Measurements from ENCODE around the gene RPS5. TPM values are rescaled to one million over a fixed set of nuclear protein-coding genes. Genes with fewer than 3 reads are reported as not detected.

RPS5 gene
- total and polyA plus RNA-seq, 9 of the 15 experiments (the other 6 are each of a cell fraction or from before 2014, with no cell fraction given) = 1,228 to 3,570 (median 2,484) TPM

DNA sequence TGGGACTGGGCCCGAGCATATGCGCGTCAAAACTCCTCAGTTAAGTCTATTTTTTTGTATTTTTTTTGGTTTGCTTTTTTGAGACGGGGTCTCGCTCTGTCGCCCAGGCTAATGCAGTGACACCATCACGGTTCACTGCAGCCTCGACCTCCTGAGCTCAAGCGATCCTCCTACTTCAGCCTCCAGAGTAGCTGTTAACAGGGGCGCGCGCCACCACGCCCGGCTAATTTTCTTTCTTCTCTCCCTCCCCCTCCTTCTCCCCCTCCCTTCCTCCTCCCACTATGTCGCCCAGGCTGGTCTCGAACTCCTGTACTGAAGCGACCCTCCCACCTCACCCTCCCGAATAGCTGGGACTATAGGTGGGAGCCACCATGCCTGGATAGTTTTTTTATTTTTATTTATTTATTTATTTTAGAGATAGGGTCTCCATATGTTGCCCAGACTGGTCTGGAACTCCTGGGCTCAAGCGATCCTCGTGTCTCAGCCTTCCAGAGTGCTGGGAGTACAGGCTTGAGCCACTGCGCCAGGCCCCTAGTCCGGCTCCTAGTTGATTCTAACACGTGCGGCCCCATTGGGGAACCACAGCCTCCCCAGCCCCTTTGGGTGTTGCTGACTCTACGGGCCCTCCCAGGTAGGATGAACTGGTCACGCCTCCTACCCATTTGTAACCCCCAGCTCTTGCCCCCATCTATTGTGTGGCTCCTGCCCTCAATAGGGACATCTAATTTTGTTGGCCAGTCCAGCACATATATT lies 5.4 kb upstream of the RPS5 start (continued):
- no peak for TF ChIP-seq HNRNPUL1 (IDR thresholded peaks at IDR 0.05; ENCODE audit: low read length)
- no peak for TF ChIP-seq MAFG (tag; conservative IDR thresholded peaks at IDR 0.05)
- no peak for TF ChIP-seq HDGF (IDR thresholded peaks at IDR 0.05)
- no peak for TF ChIP-seq ZNF785 (CRISPR knock-in tag; IDR thresholded peaks at IDR 0.05)
- TF ChIP-seq, protein P1, sequence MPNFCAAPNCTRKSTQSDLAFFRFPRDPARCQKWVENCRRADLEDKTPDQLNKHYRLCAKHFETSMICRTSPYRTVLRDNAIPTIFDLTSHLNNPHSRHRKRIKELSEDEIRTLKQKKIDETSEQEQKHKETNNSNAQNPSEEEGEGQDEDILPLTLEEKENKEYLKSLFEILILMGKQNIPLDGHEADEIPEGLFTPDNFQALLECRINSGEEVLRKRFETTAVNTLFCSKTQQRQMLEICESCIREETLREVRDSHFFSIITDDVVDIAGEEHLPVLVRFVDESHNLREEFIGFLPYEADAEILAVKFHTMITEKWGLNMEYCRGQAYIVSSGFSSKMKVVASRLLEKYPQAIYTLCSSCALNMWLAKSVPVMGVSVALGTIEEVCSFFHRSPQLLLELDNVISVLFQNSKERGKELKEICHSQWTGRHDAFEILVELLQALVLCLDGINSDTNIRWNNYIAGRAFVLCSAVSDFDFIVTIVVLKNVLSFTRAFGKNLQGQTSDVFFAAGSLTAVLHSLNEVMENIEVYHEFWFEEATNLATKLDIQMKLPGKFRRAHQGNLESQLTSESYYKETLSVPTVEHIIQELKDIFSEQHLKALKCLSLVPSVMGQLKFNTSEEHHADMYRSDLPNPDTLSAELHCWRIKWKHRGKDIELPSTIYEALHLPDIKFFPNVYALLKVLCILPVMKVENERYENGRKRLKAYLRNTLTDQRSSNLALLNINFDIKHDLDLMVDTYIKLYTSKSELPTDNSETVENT (CRISPR knock-in tag; IDR thresholded peaks at IDR 0.05) = 0 out of 2 replicates have a peak, but pooled peaks have one; percentile 41
- TF ChIP-seq POLR2B (IDR thresholded peaks at IDR 0.05; ENCODE audit: low read depth, partially characterized antibody) = peak; percentile 36
- TF ChIP-seq, protein P2, sequence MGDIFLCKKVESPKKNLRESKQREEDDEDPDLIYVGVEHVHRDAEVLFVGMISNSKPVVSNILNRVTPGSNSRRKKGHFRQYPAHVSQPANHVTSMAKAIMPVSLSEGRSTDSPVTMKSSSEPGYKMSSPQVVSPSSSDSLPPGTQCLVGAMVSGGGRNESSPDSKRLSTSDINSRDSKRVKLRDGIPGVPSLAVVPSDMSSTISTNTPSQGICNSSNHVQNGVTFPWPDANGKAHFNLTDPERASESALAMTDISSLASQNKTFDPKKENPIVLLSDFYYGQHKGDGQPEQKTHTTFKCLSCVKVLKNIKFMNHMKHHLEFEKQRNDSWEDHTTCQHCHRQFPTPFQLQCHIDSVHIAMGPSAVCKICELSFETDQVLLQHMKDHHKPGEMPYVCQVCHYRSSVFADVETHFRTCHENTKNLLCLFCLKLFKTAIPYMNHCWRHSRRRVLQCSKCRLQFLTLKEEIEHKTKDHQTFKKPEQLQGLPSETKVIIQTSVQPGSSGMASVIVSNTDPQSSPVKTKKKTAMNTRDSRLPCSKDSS (IDR thresholded peaks at IDR 0.05; ENCODE audit: low read depth, partially characterized antibody) = no peak
- TF ChIP-seq GATAD2A (IDR thresholded peaks at IDR 0.05) = no peak
- peak in 1 of 2 experiments; percentile 16; a peak in 1 of 4 replicates for TF ChIP-seq TRIM24 (IDR thresholded peaks at IDR 0.05)
- no peak for TF ChIP-seq LCOR (CRISPR knock-in tag; IDR thresholded peaks at IDR 0.05)
- 0 out of 2 replicates have a peak, but pooled peaks have one; percentile 17 for TF ChIP-seq ETV1 (tag; conservative IDR thresholded peaks at IDR 0.05; ENCODE audit: low read depth)
- 0 out of 2 replicates have a peak, but pooled peaks have one; percentile 12 for TF ChIP-seq MYC (IDR thresholded peaks at IDR 0.05; ENCODE audit: low read depth, low read length)
- TF ChIP-seq MYC (CRISPR knock-in tag; IDR thresholded peaks at IDR 0.05; ENCODE audit: borderline replicate concordance, low read depth) = 0 out of 2 replicates have a peak, but pooled peaks have one; percentile 30
- TF ChIP-seq TGIF2 (CRISPR knock-in tag; IDR thresholded peaks at IDR 0.05) = no peak
- no peak for TF ChIP-seq ZNF12 (CRISPR knock-in tag; IDR thresholded peaks at IDR 0.05)
- no peak for TF ChIP-seq SPI1 (IDR thresholded peaks at IDR 0.05; ENCODE audit: borderline replicate concordance, low read depth, low read length)
- no peak for TF ChIP-seq RUNX1 (IDR thresholded peaks at IDR 0.05; ENCODE audit: low read depth)
- TF ChIP-seq HMG20B (CRISPR knock-in tag; IDR thresholded peaks at IDR 0.05) = no peak
- TF ChIP-seq, protein P3, sequence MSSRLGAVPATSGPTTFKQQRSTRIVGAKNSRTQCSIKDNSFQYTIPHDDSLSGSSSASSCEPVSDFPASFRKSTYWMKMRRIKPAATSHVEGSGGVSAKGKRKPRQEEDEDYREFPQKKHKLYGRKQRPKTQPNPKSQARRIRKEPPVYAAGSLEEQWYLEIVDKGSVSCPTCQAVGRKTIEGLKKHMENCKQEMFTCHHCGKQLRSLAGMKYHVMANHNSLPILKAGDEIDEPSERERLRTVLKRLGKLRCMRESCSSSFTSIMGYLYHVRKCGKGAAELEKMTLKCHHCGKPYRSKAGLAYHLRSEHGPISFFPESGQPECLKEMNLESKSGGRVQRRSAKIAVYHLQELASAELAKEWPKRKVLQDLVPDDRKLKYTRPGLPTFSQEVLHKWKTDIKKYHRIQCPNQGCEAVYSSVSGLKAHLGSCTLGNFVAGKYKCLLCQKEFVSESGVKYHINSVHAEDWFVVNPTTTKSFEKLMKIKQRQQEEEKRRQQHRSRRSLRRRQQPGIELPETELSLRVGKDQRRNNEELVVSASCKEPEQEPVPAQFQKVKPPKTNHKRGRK (tag; IDR thresholded peaks at IDR 0.05) = no peak
- no peak for TF ChIP-seq ZNF830 (CRISPR knock-in tag; IDR thresholded peaks at IDR 0.05)
- TF ChIP-seq, protein P4, sequence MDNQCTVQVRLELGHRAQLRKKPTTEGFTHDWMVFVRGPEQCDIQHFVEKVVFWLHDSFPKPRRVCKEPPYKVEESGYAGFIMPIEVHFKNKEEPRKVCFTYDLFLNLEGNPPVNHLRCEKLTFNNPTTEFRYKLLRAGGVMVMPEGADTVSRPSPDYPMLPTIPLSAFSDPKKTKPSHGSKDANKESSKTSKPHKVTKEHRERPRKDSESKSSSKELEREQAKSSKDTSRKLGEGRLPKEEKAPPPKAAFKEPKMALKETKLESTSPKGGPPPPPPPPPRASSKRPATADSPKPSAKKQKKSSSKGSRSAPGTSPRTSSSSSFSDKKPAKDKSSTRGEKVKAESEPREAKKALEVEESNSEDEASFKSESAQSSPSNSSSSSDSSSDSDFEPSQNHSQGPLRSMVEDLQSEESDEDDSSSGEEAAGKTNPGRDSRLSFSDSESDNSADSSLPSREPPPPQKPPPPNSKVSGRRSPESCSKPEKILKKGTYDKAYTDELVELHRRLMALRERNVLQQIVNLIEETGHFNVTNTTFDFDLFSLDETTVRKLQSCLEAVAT (IDR thresholded peaks at IDR 0.05) = 0 out of 4 replicates have a peak, but pooled peaks of 1 of the 2 experiments have one; percentile 48
- TF ChIP-seq NFATC3 (IDR thresholded peaks at IDR 0.05) = peak; percentile 49; the same call in 1 of the 2 replicates
- TF ChIP-seq BCL6 (CRISPR knock-in tag; IDR thresholded peaks at IDR 0.05) = no peak
- TF ChIP-seq HLTF (IDR thresholded peaks at IDR 0.05) = peak; percentile 85; the same call in 1 of the 2 replicates
